Hepatocyte (in vitro differentiated cells): ENCODE measurements around the gene COA1. TPM values are rescaled to one million over a fixed set of nuclear protein-coding genes. Genes with fewer than 3 reads are reported as not detected.
"Not testable (repeated sequence)": the region's sequence is repeated elsewhere in the genome, so short reads cannot be mapped to it uniquely, and the experiment has no call there.

ENCODE experiments used
- DNase-seq: peaks from one replicate; pipeline ENCODE4 v3.0.0-alpha.2; 2016; ENCODE audit warnings: low spot score
- H2AFZ ChIP-seq: fragments of 200-600 bp; sonication (generic); 2 replicates; pipeline ENCODE4 v1.6.0; 2016; ENCODE audit warnings: antibody characterized with exemption, mild to moderate bottlenecking
- H3K27ac ChIP-seq: fragments of 200-600 bp; sonication (generic); 2 replicates; pipeline ENCODE4 v1.5.1; 2016; ENCODE audit warnings: mild to moderate bottlenecking
- H3K27me3 ChIP-seq: fragments of 200-600 bp; sonication (generic); 2 replicates; pipeline ENCODE4 v1.6.1; 2016
- H3K36me3 ChIP-seq: fragments of 200-600 bp; sonication (generic); replicated peaks from 2 replicates; pipeline ENCODE4 v1.5.1; 2016; ENCODE audit warnings: low read depth; ENCODE audit not compliant: insufficient read depth
- H3K4me1 ChIP-seq: fragments of 200-600 bp; sonication (generic); 2 replicates; pipeline ENCODE4 v1.5.1; 2016; ENCODE audit warnings: mild to moderate bottlenecking, moderate library complexity; ENCODE audit not compliant: insufficient read depth
- H3K4me2 ChIP-seq: fragments of 200-600 bp; sonication (generic); 2 replicates; pipeline ENCODE4 v1.6.0; 2016
- H3K4me3 ChIP-seq: fragments of 200-600 bp; sonication (generic); 2 replicates; pipeline ENCODE4 v1.5.1; 2016; ENCODE audit warnings: mild to moderate bottlenecking
- H3K79me2 ChIP-seq: fragments of 200-600 bp; sonication (generic); 2 replicates; pipeline ENCODE4 v1.6.0; 2017; ENCODE audit warnings: mild to moderate bottlenecking
- H3K9me2 ChIP-seq: fragments of 200-600 bp; sonication (generic); replicated peaks from 2 replicates; pipeline ENCODE4 v1.6.0; 2017; ENCODE audit warnings: mild to moderate bottlenecking; ENCODE audit not compliant: insufficient read depth
- H3K9me3 ChIP-seq: fragments of 200-600 bp; sonication (generic); 2 replicates; pipeline ENCODE4 v1.5.1; 2016; ENCODE audit warnings: low read depth, mild to moderate bottlenecking
- H4K20me1 ChIP-seq: fragments of 200-600 bp; sonication (generic); 2 replicates; pipeline ENCODE4 v1.6.0; 2016; ENCODE audit warnings: mild to moderate bottlenecking; ENCODE audit not compliant: insufficient read depth, poor library complexity, severe bottlenecking
- CTCF ChIP-seq: fragments of 200-600 bp; sonication (generic); IDR thresholded peaks from 2 replicates; pipeline ENCODE4 v1.5.1; 2016; ENCODE audit warnings: antibody characterized with exemption, mild to moderate bottlenecking; ENCODE audit not compliant: poor library complexity
- EZH2 ChIP-seq: fragments of 200-600 bp; sonication (generic); IDR thresholded peaks from 2 replicates; pipeline ENCODE4 v1.6.1; 2016; ENCODE audit warnings: antibody characterized with exemption, mild to moderate bottlenecking, borderline replicate concordance
- EZH2phosphoT487 ChIP-seq: fragments of 200-600 bp; sonication (generic); IDR thresholded peaks from one replicate; pipeline ENCODE4 v1.6.1; 2018; ENCODE audit warnings: antibody characterized with exemption, mild to moderate bottlenecking, low read depth, moderate library complexity; ENCODE audit not compliant: unreplicated experiment, severe bottlenecking
- WGBS: methylation state at CpG from one replicate; pipeline ENCODE4 v1.1.6; 2016; ENCODE audit warnings: low lambda C conversion rate; ENCODE audit errors: missing lambda C conversion rate; 5-methylcytosine and 5-hydroxymethylcytosine counted together
- polyA plus RNA-seq: library from polyadenylated mRNA; unstranded; fragments of >200 nt; fragmentation: Nextera tagmentation; extraction: Ambion mirVana; gene quantifications from 2 replicates; pipeline ENCODE4 v1.2.1, GENCODE V29; 2016
- total RNA-seq: library from RNA; depleted of rRNA; stranded (reverse); fragments of >200 nt; gene quantifications from 2 replicates; pipeline ENCODE4 v1.2.3, GENCODE V29; 2014

The COA1 gene
- total and polyA plus RNA-seq, 2 experiments from 2014 or later = 52.1 to 55.2 TPM

GRCh38 chr7:43692582-43693373, 36.5 kb downstream of the COA1 start:
- 76% methylated on average over 2 of the region's 2 CpGs for WGBS
- TF ChIP-seq EZH2phosphoT487 (no peak), EZH2 (no peak), CTCF (no peak)
- H3K27ac ChIP-seq = no peak overlapping the region
- peaks cover 93% of the 10 kb centered on the region for H3K79me2 ChIP-seq
- H4K20me1 ChIP-seq = peaks cover 21% of the 10 kb centered on the region
- no peaks in the 10 kb centered on the region for H3K4me1 ChIP-seq
- no peak overlapping the region for H3K4me3 ChIP-seq
- H3K27me3 ChIP-seq = no peaks in the 10 kb centered on the region
- H3K9me3 ChIP-seq = no peaks in the 10 kb centered on the region
- no peak for DNase-seq
- no peaks in the 10 kb centered on the region for H3K36me3 ChIP-seq
- no peak overlapping the region for H2AFZ ChIP-seq
- no peaks in the 10 kb centered on the region for H3K9me2 ChIP-seq
- no peak overlapping the region for H3K4me2 ChIP-seq

GRCh38 chr7:43691611-43692010, 37.7 kb downstream of the COA1 start:
- H3K4me2 ChIP-seq = no peak overlapping the region
- H3K27me3 ChIP-seq = no peaks in the 10 kb centered on the region
- H3K27ac ChIP-seq = no peak overlapping the region
- no peaks in the 10 kb centered on the region for H3K4me1 ChIP-seq
- H3K36me3 ChIP-seq = no peaks in the 10 kb centered on the region
- no peaks in the 10 kb centered on the region for H3K9me3 ChIP-seq
- WGBS = 94% methylated on average over 3 of the region's 3 CpGs
- no peak overlapping the region for H2AFZ ChIP-seq
- no peak for TF ChIP-seq CTCF
- no peak for TF ChIP-seq EZH2phosphoT487
- TF ChIP-seq EZH2 = no peak
- no peak for DNase-seq
- no peak overlapping the region for H3K4me3 ChIP-seq
- H4K20me1 ChIP-seq = peaks cover 16% of the 10 kb centered on the region
- no peaks in the 10 kb centered on the region for H3K9me2 ChIP-seq
- H3K79me2 ChIP-seq = peaks cover 93% of the 10 kb centered on the region

DNA sequence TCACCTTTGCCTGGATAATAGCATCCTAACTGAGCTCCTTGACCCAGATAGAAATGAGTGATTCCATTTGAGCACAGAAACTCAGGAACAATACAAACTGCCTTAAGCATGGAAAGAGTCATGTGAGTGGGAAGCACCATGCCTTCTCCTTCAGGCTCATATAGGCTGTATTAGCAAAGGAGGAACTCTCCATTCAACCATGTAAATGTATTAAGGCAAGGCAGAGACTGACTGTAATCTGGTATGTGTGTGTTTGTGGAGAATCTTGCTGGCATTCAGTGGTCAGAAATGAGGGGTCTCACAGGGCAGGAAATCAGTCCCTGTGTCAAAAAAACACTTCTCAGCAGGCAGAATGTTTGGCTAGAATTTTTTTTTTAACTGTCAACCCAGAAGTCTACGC, 40.2 kb downstream of the COA1 start:
- TF ChIP-seq CTCF (no peak), EZH2 (no peak), EZH2phosphoT487 (no peak)
- H3K36me3 ChIP-seq = no peaks in the 10 kb centered on the region
- no peak overlapping the region for H2AFZ ChIP-seq
- no peak overlapping the region for H3K27ac ChIP-seq
- H4K20me1 ChIP-seq = peaks cover 10% of the 10 kb centered on the region
- no peak for DNase-seq
- no peak overlapping the region for H3K4me2 ChIP-seq
- H3K9me3 ChIP-seq = no peaks in the 10 kb centered on the region
- no peaks in the 10 kb centered on the region for H3K4me1 ChIP-seq
- H3K27me3 ChIP-seq = no peaks in the 10 kb centered on the region
- peaks cover 90% of the 10 kb centered on the region for H3K79me2 ChIP-seq
- no peak overlapping the region for H3K4me3 ChIP-seq
- 92% methylated on average over 1 of the region's 1 CpG for WGBS
- H3K9me2 ChIP-seq = no peaks in the 10 kb centered on the region

GRCh38 chr7:43687866-43688265, 41.5 kb downstream of the COA1 start:
- not testable (repeated sequence) for H3K4me1 ChIP-seq, H3K36me3 ChIP-seq, H3K9me3 ChIP-seq, H3K4me3 ChIP-seq, H3K9me2 ChIP-seq, H3K4me2 ChIP-seq, DNase-seq, H4K20me1 ChIP-seq, H3K27me3 ChIP-seq, H2AFZ ChIP-seq, H3K27ac ChIP-seq
- H3K79me2 ChIP-seq = peaks cover 90% of the 10 kb centered on the region
- WGBS = 94% methylated on average over 4 of the region's 4 CpGs
